Stimulated activated naive CD8-positive, alpha-beta T cell treated with anti-CD3 and anti-CD28 coated beads, Interleukin-15, amount 100 ng/mL, for 72 hours (primary cell): ENCODE results near the gene SDCCAG8.

ENCODE experiments used
- ATAC-seq: fragments of 150-1000 bp; cut with Tn5 transposase; 2 replicates; pipeline ENCODE4 v1.10.0; 2021; ENCODE audit warnings: mild to moderate bottlenecking, moderate library complexity
- DNase-seq, 2 donors: peaks; one replicate each; pipeline ENCODE4 v3.0.0; 2021 to 2022
- H3K27ac Mint-ChIP-seq, 2 donors: one replicate each; pipeline ENCODE4 v1.8.0; 2022; ENCODE audit warnings: mild to moderate bottlenecking in 2 of 2, mixed read lengths in 2 of 2, moderate library complexity in 2 of 2
- H3K27me3 Mint-ChIP-seq: one replicate; pipeline ENCODE4 v1.8.0; 2022; ENCODE audit warnings: mixed read lengths
- H3K4me1 Mint-ChIP-seq: one replicate; pipeline ENCODE4 v1.8.0; 2022; ENCODE audit warnings: mild to moderate bottlenecking, mixed read lengths
- H3K4me3 Mint-ChIP-seq, 2 donors: one replicate each; pipeline ENCODE4 v1.8.0; 2022; ENCODE audit warnings: mild to moderate bottlenecking in 2 of 2, mixed read lengths in 2 of 2, moderate library complexity in 1 of 2
- H3K9me3 Mint-ChIP-seq, 2 donors: one replicate each; pipeline ENCODE4 v1.8.0; 2022; ENCODE audit warnings: mixed read lengths in 2 of 2

The SDCCAG8 gene

GRCh38 chr1:243288062-243288461, 32.2 kb downstream of the SDCCAG8 start:
- Mint-ChIP-seq H3K4me1 (peaks cover 30% of the 10 kb centered on the region), H3K4me3 (no peak overlapping the region), H3K27ac (peak overlapping the region; percentile 19 to 40), H3K27me3 (no peaks in the 10 kb centered on the region), H3K9me3 (peaks cover 0 to 2% of the 10 kb centered on the region in 2 donors)
- ATAC-seq: no peak
- DNase-seq: no peak

DNA sequence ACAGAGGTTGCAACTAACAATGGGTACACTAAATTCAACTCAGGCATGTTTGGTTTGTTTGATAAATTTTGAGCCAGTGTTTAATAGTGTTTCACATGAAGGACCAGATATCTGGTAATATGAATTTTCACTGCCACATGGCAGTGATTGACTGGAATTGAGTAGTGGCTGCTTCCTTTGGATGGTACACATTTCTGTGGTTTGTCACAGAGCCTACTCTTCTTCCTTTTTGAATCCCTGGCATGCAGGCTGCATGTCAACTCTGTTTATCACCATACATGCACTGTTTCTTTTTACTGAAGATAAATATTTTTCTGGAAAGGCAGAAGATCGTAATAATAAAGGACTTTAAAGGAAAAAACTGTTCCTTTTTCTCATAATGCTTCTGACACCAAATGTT, 35.5 kb downstream of the SDCCAG8 start:
- Mint-ChIP-seq H3K27me3 (no peaks in the 10 kb centered on the region), H3K9me3 (peaks cover 17 to 18% of the 10 kb centered on the region in 2 donors), H3K4me3 (no peak overlapping the region), H3K4me1 (peaks cover 24% of the 10 kb centered on the region), H3K27ac (no peak overlapping the region)
- no peak for ATAC-seq
- no peak for DNase-seq

DNA sequence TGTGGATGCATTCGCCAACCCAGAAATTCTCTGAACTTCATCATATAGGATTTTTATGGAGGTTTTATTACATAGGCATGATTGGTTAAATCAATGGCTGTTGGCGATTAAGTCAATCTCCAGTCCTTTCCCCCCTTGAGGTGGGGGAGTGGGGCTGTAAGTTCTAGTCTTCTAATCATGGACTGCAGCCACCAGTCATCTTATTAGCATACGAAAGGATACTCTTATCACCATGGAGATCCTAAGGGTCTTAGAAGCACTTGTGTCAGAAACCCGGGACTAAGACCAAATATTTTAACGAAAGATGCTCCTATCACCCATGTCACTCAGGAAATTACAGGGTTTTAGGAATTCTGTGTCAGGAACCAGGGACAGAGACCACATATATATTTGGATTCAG, 36.3 kb downstream of the SDCCAG8 start:
- no peak overlapping the region for H3K4me3 Mint-ChIP-seq
- H3K27me3 Mint-ChIP-seq: no peaks in the 10 kb centered on the region
- H3K27ac Mint-ChIP-seq: no peak overlapping the region
- no peak for DNase-seq
- no peak for ATAC-seq
- H3K9me3 Mint-ChIP-seq: peaks cover 17 to 23% of the 10 kb centered on the region in 2 donors
- peaks cover 18% of the 10 kb centered on the region for H3K4me1 Mint-ChIP-seq

GRCh38 chr1:243293941-243294722, 38.3 kb downstream of the SDCCAG8 start:
- no peaks in the 10 kb centered on the region for H3K27me3 Mint-ChIP-seq
- DNase-seq (no peak), ATAC-seq (no peak)
- peaks cover 17 to 23% of the 10 kb centered on the region in 2 donors for H3K9me3 Mint-ChIP-seq
- peak overlapping the region in 1 of 2 donors; percentile 94 for H3K27ac Mint-ChIP-seq
- peaks cover 6% of the 10 kb centered on the region for H3K4me1 Mint-ChIP-seq
- H3K4me3 Mint-ChIP-seq: peak overlapping the region in 1 of 2 donors; percentile 47

- Mint-ChIP-seq H3K4me3 (peak overlapping the region in 1 of 2 donors; percentile 12), H3K27ac (peak overlapping the region in 1 of 2 donors; percentile 94), H3K27me3 (no peaks in the 10 kb centered on the region), H3K4me1 (peaks cover 6% of the 10 kb centered on the region), H3K9me3 (peaks cover 17 to 23% of the 10 kb centered on the region in 2 donors)
- ATAC-seq (no peak), DNase-seq (no peak)
These were observed 38.9 kb downstream of the SDCCAG8 start for GRCh38 chr1:243294723-243295121.

- Mint-ChIP-seq H3K9me3 (peaks cover 8 to 27% of the 10 kb centered on the region in 2 donors), H3K27me3 (no peaks in the 10 kb centered on the region), H3K4me1 (peaks cover 5% of the 10 kb centered on the region), H3K4me3 (no peak overlapping the region), H3K27ac (no peak overlapping the region)
- no peak for ATAC-seq
- no peak for DNase-seq
These were observed 43.2 kb downstream of the SDCCAG8 start for GRCh38 chr1:243299069-243299468.

DNA sequence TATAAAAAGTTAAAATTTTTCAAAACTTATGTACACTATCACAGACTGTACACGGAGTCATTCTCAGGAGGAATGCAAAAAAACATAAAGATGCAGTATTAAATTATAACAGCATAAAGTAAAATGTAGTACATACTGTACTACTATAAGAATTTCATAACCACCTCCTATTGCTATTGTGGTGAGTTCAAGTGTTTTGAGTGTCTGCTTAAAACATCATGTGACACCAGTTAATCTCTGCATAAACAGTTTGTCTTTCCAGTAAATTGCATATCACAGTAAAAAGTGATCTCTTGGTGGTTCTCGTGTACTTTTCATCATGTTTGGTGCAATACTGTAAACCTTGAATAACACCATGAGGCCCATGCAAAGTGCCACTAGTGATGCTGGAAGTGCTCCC, 45.2 kb downstream of the SDCCAG8 start:
- Mint-ChIP-seq H3K4me1 (no peaks in the 10 kb centered on the region), H3K4me3 (no peak overlapping the region), H3K27ac (no peak overlapping the region), H3K27me3 (no peaks in the 10 kb centered on the region), H3K9me3 (peaks cover 0 to 17% of the 10 kb centered on the region in 2 donors)
- DNase-seq: no peak
- ATAC-seq: no peak

- no peaks in the 10 kb centered on the region for H3K27me3 Mint-ChIP-seq
- no peak overlapping the region for H3K27ac Mint-ChIP-seq
- no peak overlapping the region for H3K4me3 Mint-ChIP-seq
- H3K4me1 Mint-ChIP-seq: peaks cover 17% of the 10 kb centered on the region
- no peaks in the 10 kb centered on the region for H3K9me3 Mint-ChIP-seq
- DNase-seq (no peak), ATAC-seq (no peak)
These were observed 56.0 kb downstream of the SDCCAG8 start for GRCh38 chr1:243311809-243312208.

DNA sequence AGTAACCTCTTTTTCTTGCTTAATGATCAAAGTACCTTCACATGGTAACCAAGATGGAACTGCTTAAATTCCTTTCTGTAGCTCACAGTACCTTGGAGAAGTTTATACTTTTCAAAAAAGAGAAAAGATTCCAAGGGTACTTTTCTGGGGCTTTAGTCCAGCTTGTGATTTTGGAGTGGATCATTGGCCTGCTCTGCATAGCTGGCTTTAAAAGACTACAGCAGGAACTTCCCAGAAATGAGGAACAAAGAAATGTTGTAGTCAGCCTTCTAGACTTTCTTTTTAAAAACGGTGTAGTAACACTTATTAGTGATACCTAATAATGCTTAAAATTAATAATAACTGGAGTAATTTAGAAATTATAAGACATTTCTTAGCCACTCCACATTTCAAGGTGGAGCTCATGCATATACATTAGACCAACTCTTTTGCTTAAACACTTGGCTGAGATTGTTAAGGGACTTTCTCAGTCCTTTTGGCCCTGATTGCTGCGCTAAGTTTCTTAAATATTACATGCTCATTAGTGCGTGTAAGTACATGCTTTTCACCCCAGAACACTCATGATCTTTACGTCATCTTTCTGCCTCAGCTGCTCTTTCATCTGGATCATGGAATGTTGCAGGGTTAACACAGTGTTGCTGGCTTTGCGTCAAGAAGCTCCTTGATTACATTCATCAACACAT, 57.3 kb downstream of the SDCCAG8 start:
- no peak for DNase-seq
- no peak overlapping the region for H3K4me3 Mint-ChIP-seq
- H3K4me1 Mint-ChIP-seq: peaks cover 17% of the 10 kb centered on the region
- H3K27ac Mint-ChIP-seq: peak overlapping the region in 1 of 2 donors; percentile 44
- H3K9me3 Mint-ChIP-seq: no peaks in the 10 kb centered on the region
- H3K27me3 Mint-ChIP-seq: no peaks in the 10 kb centered on the region
- ATAC-seq: no peak

DNA sequence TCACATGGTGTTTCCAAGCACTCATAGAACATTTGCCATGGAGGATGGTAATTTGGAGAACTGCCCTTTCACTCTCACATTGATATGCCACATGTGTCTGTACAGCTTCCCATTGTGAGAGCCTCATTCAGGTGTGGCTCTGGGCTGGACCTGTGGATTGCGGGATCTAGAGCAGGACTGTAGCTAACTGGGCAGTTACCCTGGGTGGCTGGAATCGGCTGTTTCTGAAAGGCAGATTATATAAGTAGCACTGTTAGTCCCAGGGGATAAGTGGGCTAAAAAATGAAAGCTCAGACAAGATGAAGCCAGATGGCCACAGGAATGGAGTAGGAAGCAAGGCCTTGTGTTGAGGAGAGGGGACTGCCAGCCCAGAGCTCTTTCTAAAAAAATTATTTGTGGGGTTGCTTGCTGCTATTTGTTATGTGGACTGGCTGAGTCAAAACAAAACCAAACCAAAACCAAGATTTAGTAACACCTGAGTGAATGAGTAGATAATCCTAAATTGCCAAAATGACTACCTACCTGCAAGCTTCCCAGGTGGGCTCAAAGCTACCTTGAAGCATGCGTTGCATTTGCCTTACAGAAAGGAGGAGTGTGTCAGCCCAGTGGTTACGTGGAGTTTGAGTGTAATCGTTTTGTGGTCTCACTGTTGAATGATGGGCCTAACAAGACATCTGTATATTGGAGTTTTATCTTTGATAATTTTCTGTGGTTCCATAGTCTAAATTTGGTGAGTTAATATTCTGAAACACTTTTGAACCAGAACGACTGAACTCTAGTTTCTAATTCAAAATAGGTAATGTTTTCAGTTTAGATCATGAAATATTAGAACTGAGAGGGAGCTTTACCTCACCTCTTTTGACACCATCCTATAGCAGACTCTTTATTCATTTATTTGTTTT, 58.0 kb downstream of the SDCCAG8 start:
- Mint-ChIP-seq H3K4me1 (peaks cover 17% of the 10 kb centered on the region), H3K9me3 (no peaks in the 10 kb centered on the region), H3K4me3 (no peak overlapping the region), H3K27ac (peak overlapping the region in 1 of 2 donors; percentile 44), H3K27me3 (no peaks in the 10 kb centered on the region)
- DNase-seq (no peak), ATAC-seq (peak; percentile 40)

- no peaks in the 10 kb centered on the region for H3K9me3 Mint-ChIP-seq
These were observed 59.6 kb downstream of the SDCCAG8 start for GRCh38 chr1:243315455-243315854.

GRCh38 chr1:243315893-243316292, 60.1 kb downstream of the SDCCAG8 start:
- H3K4me3 Mint-ChIP-seq: no peak overlapping the region
- ATAC-seq: no peak
- H3K4me1 Mint-ChIP-seq: peaks cover 17% of the 10 kb centered on the region
- no peaks in the 10 kb centered on the region for H3K27me3 Mint-ChIP-seq
- DNase-seq: no peak
- H3K9me3 Mint-ChIP-seq: no peaks in the 10 kb centered on the region
- H3K27ac Mint-ChIP-seq: no peak overlapping the region

More at GRCh38 chr1:243315455-243315854, 59.6 kb downstream of the SDCCAG8 start:
- DNase-seq (no peak), ATAC-seq (no peak)
- Mint-ChIP-seq H3K27ac (no peak overlapping the region), H3K4me1 (peaks cover 17% of the 10 kb centered on the region), H3K4me3 (no peak overlapping the region), H3K27me3 (no peaks in the 10 kb centered on the region)

DNA sequence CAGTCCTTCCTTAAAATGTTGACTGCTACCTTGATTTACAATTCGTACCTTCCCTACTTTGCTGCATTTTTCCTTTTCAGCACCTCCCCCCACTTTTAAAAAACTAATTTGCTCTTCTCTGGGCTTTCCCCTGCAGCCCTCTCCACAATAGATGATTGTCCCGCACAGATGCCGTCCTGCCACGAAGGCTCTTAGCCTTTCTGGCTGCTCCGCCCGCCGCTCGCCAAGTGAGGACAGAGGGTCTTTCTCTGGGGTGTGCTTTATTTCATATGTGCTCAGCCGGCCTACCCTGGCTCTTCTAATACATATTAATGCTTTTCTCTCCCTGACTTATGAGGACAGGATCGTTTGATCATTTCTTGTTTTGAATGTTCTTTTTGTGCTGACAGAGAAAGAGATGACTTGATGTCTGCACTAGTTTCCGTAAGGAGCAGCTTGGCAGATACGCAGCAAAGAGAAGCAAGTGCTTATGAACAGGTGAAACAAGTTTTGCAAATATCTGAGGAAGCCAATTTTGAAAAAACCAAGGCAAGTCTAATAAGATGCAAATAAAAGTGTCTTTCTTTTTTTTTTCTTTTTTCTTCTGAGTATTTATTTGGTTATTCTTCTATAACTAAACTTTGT, 60.6 kb downstream of the SDCCAG8 start:
- H3K27me3 Mint-ChIP-seq: no peaks in the 10 kb centered on the region
- ATAC-seq (no peak), DNase-seq (no peak)
- H3K9me3 Mint-ChIP-seq: no peaks in the 10 kb centered on the region
- peaks cover 17% of the 10 kb centered on the region for H3K4me1 Mint-ChIP-seq
- no peak overlapping the region for H3K27ac Mint-ChIP-seq
- H3K4me3 Mint-ChIP-seq: no peak overlapping the region

GRCh38 chr1:243320224-243320623, 64.4 kb downstream of the SDCCAG8 start:
- ATAC-seq: no peak
- Mint-ChIP-seq H3K4me3 (no peak overlapping the region), H3K4me1 (no peaks in the 10 kb centered on the region), H3K9me3 (no peaks in the 10 kb centered on the region), H3K27ac (no peak overlapping the region), H3K27me3 (no peaks in the 10 kb centered on the region)
- DNase-seq: no peak

DNA sequence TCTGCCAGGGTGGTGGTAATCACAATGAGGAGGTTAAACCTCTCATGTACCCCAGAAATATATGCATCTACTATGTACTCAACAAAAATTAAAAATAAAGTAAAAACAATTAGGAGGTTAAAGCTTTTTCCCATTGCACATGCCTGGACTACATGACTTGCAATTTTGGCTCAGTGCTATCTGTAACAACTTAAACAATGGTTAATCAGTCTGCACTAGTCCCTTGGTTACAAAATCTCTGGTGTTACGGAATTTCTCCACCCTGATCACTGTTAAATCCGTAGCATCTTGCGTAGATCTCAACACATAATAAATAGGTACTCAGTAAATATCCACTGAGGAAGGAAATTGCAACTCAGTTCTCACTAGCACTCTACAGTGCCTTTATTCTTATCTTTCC, 66.5 kb downstream of the SDCCAG8 start:
- DNase-seq: no peak
- Mint-ChIP-seq H3K4me3 (no peak overlapping the region), H3K4me1 (no peaks in the 10 kb centered on the region), H3K27ac (peak overlapping the region in 1 of 2 donors; percentile 28), H3K27me3 (no peaks in the 10 kb centered on the region), H3K9me3 (no peaks in the 10 kb centered on the region)
- no peak for ATAC-seq
